ENCODE results near the gene DNHD1.

Gene DNHD1

DNA sequence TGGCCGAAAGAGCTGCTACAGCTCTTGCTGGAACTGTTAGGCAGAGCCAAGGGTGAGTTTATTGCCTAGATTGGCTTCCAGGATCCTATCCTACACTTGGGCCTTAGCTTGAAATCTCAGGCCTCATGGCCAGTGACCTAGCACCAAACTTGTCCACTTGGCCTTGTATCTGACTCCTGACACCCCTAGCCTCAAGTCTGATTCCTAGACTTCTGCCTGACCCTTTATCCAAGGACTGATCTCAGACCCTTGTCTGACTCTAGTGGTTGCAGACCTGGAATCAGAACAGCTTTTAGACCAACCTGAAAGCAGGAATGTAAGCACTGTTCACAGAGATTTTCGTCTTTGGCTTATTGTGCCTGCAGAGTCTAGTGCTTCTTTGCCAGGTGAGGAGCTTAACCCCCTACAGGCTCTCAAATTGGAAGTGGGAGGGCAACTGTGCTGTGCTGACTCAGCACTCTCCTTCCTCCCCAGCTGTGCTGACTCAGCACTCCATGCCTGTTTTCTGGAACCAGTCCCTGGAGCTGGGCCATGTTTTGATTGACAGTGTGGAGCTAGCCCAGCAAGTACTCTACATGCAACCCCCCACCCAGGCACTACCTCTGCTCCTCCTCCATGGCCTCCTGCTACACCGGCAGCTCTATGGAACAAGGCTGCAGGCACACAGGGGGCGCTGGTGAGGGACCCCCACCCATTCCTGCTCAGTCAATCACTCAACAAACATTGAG is 71.3 kb downstream of the DNHD1 start:
- peaks cover 20% of the 10 kb centered on the region for H3K36me3 Mint-ChIP-seq
- no peak overlapping the region for H3K27ac Mint-ChIP-seq
- no peak for ATAC-seq (ENCODE audit: low read depth)
- DNase-seq (ENCODE audit: low spot score in 2 of 2) = no peak
- peaks cover 2% of the 10 kb centered on the region for H3K4me1 Mint-ChIP-seq
- no peaks in the 10 kb centered on the region for H3K9me3 Mint-ChIP-seq
- no peak overlapping the region for H3K4me3 Mint-ChIP-seq
- H3K27me3 Mint-ChIP-seq = no peaks in the 10 kb centered on the region

DNA sequence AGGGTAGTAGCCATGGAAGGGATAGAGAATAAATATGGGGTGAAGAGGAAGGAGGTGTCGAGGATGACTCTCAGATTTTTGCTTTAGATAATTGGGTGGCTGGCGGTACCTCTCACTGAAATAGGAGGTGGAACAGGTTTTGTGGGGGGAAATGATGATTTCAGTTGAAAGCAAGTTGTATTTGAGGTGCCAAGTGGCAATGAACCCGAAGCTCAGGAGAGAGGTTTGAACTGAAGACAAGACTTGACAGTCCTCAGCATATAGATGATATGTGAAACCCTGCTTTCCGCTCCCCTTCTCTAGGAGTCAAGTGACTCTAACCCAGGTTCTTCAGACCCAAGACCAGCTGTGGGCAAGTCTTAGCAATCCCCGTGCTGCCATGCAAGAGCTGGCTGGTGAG is 72.6 kb downstream of the DNHD1 start:
- Mint-ChIP-seq H3K9me3 (no peaks in the 10 kb centered on the region), H3K36me3 (peaks cover 19% of the 10 kb centered on the region), H3K4me1 (peaks cover 2% of the 10 kb centered on the region), H3K27ac (no peak overlapping the region), H3K4me3 (no peak overlapping the region), H3K27me3 (no peaks in the 10 kb centered on the region)
- DNase-seq (ENCODE audit: low spot score in 2 of 2) = no peak
- no peak for ATAC-seq (ENCODE audit: low read depth)

DNA sequence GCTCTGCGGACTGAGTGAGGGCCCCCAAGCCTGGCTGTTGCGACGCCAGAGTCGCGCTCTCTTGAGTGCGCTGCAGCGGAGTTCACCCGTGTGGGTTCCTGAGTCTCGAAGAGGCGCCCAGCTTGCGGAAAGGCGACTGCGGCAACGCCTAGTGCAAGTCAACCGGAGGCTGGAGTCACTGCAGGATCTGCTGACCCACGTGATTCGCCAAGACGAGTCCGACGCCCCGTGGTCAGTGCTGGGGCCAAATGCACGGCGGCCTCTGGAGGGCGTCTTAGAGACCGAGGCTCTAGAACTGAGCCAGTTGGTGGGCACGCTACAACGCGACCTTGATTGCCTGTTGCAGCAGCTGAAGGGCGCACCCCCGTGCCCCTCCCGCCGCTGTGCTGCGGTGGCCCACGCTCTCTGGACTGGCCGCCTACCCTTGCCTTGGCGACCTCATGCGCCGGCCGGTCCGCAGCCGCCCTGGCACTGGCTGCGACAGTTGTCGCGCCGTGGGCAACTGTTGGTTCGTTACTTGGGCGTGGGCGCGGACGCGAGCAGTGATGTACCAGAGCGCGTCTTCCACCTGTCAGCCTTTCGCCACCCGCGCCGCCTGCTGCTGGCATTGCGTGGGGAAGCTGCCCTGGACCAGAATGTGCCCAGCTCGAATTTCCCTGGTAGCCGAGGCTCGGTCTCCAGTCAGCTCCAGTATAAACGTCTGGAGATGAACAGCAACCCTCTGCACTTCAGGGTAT is 73.8 kb downstream of the DNHD1 start:
- Mint-ChIP-seq H3K4me1 (no peaks in the 10 kb centered on the region), H3K4me3 (no peak overlapping the region), H3K9me3 (no peaks in the 10 kb centered on the region), H3K27me3 (no peaks in the 10 kb centered on the region), H3K36me3 (peaks cover 20% of the 10 kb centered on the region), H3K27ac (no peak overlapping the region)
- DNase-seq (ENCODE audit: low spot score in 2 of 2) = no peak
- no peak for ATAC-seq (ENCODE audit: low read depth)

DNA sequence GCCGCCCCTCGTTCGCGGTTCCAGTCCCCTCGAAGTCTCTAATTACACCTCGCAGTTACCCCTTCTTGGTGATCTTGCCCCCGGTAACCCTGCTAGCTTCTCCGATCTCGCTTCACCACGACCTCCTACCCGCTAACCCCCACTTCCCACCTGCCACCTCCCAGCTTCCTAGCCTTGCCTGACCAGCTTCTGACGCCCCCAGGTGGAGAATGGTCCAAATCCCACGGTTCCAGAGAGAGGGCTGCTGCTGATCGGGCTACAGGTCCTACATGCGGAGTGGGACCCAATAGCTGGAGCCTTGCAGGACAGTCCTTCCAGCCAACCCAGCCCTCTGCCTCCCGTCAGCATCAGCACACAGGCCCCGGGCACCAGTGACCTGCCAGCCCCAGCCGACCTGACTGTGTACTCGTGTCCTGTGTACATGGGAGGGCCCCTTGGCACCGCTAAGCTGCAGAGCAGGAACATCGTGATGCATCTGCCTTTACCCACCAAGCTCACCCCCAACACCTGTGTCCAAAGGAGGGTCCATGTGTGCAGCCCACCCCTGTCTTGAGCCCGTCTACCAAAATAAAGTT is 74.4 kb downstream of the DNHD1 start:
- H3K27ac Mint-ChIP-seq = no peak overlapping the region
- H3K4me1 Mint-ChIP-seq = no peaks in the 10 kb centered on the region

DNA sequence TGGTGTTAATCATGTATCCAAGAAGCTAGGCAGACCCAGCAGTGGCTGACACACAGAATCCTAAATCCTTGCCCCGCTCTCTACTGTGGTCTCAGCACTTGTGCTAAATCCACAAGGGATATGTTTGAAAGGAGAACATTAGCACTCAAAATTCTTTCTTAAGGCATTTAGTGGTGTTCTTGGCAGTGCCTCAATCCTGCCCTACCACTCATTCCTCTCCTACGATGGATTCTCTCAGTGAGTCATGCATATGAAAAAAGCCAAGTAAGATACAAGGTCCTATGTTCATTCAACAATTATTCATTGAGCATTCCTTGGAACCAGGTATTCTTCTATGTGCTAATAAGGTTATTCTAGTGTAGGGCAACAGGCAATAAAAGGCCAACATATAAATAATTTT is 75.1 kb downstream of the DNHD1 start:
- no peak for DNase-seq (ENCODE audit: low spot score in 2 of 2)
- no peak overlapping the region for H3K27ac Mint-ChIP-seq

More for the DNA sequence above, 74.4 kb downstream of the DNHD1 start:
- no peak for ATAC-seq (ENCODE audit: low read depth)
- Mint-ChIP-seq H3K4me3 (no peak overlapping the region), H3K36me3 (peaks cover 21% of the 10 kb centered on the region), H3K9me3 (no peaks in the 10 kb centered on the region), H3K27me3 (no peaks in the 10 kb centered on the region)
- DNase-seq (ENCODE audit: low spot score in 2 of 2) = no peak

DNA sequence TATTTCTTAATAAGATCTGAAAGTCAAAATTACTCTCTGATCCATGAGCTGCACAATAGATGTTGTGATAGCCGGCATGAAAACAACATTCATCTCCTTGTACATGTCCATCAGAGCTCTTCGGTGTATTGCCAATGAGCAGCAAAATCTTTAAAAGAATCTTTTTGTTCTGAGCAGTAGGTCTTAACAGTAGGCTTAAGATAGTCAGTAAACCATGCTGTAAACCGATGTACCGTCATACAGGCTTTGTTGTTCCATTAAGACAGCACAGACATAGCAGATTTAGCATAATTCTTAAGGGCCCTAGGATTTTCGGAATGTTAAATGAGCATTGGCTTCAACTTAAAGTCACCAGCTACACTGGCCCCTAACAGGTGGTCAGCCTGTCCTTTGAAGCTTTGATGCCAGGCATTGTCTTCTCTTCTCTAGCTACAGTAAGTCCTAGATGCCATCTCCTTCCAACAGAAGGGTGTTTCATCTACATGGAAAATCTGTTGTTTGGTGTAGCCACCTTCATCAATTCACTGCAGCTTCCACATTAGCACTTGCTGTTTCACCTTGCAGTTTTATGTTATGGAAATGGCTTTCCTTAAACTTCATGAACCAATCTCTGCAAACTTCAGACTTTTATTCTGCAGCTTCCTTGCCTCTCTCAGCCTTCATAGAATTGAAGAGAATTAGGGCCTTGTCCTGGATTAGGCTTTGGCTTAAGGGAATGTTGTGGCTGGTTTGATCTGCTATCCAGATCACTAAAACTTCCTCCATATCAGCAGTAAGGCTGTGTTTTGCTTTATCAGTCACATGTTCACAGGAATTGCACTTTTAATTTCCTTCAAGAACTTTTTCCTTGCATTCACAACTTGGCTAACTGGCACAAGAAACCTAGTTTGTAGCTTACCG is 78.0 kb downstream of the DNHD1 start:
- H3K4me1 Mint-ChIP-seq = peaks cover 2% of the 10 kb centered on the region
- no peak overlapping the region for H3K27ac Mint-ChIP-seq
- H3K9me3 Mint-ChIP-seq = no peaks in the 10 kb centered on the region
- ATAC-seq (ENCODE audit: low read depth) (no peak), DNase-seq (ENCODE audit: low spot score in 2 of 2) (no peak)
- peaks cover 19% of the 10 kb centered on the region for H3K36me3 Mint-ChIP-seq
- no peak overlapping the region for H3K4me3 Mint-ChIP-seq
- H3K27me3 Mint-ChIP-seq = no peaks in the 10 kb centered on the region

More for the DNA sequence above, 75.1 kb downstream of the DNHD1 start:
- Mint-ChIP-seq H3K4me3 (no peak overlapping the region), H3K9me3 (no peaks in the 10 kb centered on the region), H3K36me3 (peaks cover 22% of the 10 kb centered on the region), H3K4me1 (no peaks in the 10 kb centered on the region), H3K27me3 (no peaks in the 10 kb centered on the region)
- ATAC-seq (ENCODE audit: low read depth) = no peak

DNA sequence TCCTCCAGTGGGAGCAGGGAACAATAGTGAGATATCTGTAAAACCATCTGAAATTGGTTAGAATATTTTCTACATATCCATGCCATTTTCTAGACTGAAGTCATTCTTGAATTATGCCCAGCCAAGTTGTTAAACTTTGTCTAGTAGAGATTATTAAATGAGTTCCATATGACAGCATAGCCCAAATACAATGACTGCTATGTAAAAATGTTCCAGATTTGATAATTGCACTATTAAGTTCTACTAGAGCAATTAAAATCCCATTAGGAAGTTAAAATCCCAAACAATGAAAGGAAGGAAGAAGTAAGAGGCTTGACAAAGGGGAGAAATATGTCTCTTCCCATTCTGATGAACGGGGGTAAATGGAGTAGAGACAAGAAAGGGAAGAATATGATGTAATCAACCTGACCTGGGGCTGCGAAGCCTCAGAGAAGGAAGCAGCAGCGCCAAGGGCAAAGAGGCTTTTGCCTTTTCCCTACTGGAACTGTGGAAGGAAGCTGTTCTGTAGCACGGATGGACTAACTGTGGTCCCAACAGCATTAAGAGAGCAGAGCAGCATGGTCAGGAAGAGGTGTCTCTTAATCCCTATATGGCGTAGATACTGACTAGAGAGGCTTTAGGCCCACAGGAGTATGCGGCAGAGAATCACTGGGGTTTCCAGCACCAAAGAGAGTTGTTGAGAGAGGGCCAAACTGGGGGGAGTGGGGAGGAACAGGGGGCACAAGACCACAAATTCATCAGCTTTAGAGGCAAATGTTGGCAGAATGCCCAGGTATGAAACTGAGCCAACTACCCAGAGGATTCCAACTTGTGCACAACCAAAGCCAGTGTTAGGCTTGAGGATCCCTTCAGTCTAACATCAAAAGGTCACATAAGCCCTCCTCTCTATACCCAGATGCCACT is 79.6 kb downstream of the DNHD1 start:
- H3K27me3 Mint-ChIP-seq = no peaks in the 10 kb centered on the region
- DNase-seq (ENCODE audit: low spot score in 2 of 2) (no peak), ATAC-seq (ENCODE audit: low read depth) (no peak)
- H3K36me3 Mint-ChIP-seq = peaks cover 23% of the 10 kb centered on the region
- H3K27ac Mint-ChIP-seq = no peak overlapping the region
- no peaks in the 10 kb centered on the region for H3K9me3 Mint-ChIP-seq
- H3K4me3 Mint-ChIP-seq = no peak overlapping the region
- H3K4me1 Mint-ChIP-seq = peaks cover 2% of the 10 kb centered on the region

DNA sequence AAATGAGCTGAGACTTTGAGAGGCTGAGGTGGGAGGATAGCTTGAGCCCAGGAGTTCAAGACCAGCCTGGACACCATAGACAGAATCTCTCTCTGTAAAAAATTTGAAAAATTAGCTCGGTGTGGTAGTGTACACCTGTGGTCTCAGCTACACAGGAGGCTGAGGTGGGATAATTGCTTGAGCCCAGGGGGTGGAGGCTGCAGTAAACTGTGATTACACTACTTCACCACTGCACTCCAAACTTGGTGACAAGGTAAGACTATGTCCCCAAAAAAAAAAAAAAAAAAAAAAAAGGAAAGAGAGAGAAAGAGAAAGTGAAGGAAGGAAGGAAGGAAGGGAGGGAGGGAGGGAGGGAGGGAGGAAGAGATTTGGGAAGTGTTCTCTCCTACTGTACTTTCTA is 81.1 kb downstream of the DNHD1 start:
- no peak overlapping the region for H3K4me3 Mint-ChIP-seq
- no peak for DNase-seq (ENCODE audit: low spot score in 2 of 2)
- peaks cover 27% of the 10 kb centered on the region for H3K36me3 Mint-ChIP-seq
- peaks cover 2% of the 10 kb centered on the region for H3K4me1 Mint-ChIP-seq
- ATAC-seq (ENCODE audit: low read depth) = no peak
- no peaks in the 10 kb centered on the region for H3K27me3 Mint-ChIP-seq
- H3K27ac Mint-ChIP-seq = no peak overlapping the region
- H3K9me3 Mint-ChIP-seq = peaks cover 5% of the 10 kb centered on the region

DNA sequence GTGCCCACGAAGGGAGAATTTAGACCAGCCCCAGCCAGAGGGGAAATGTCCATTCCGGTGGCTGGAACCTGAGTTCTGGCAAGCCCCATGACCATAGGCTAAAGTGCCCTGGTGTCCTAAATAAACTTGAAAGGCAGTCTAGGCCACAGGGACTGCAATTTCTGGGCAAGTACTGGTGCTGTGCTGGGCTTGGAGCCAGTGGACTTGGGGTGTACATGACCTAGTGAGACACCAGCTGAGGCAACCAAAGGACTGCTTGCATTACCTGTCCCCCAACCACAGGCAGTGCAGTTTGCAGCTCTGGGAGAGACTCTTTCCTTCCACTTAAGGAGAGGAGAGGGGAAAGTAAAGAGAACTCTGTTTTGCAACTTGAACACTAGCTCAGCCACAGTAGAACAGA is 82.6 kb downstream of the DNHD1 start:
- DNase-seq (ENCODE audit: low spot score in 2 of 2) (no peak), ATAC-seq (ENCODE audit: low read depth) (no peak)
- Mint-ChIP-seq H3K9me3 (peaks cover 11% of the 10 kb centered on the region), H3K27me3 (no peaks in the 10 kb centered on the region), H3K4me3 (no peak overlapping the region), H3K4me1 (peaks cover 2% of the 10 kb centered on the region), H3K27ac (no peak overlapping the region), H3K36me3 (peaks cover 38% of the 10 kb centered on the region)

DNA sequence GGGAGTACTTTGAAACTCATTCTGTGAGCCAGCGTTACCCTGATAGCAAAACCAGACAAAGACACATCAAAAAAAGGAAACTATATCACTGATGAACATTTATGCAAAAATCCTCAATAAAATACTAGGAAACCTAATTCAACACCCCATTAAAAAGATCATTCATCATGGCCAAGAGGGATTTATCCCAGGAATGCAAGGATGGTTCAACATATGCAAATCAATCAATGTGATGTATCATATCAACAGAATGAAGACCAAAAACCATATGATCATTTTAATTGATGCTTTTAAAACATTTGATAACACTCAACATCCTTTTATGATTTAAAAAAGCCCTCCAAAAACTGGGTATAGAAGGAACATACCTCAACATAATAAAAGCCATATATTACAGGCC is 86.5 kb downstream of the DNHD1 start:
- H3K27ac Mint-ChIP-seq = no peak overlapping the region
- DNase-seq (ENCODE audit: low spot score in 2 of 2) = no peak
- peaks cover 41% of the 10 kb centered on the region for H3K36me3 Mint-ChIP-seq
- H3K9me3 Mint-ChIP-seq = peaks cover 12% of the 10 kb centered on the region
- no peak overlapping the region for H3K4me3 Mint-ChIP-seq
- H3K27me3 Mint-ChIP-seq = no peaks in the 10 kb centered on the region
- no peaks in the 10 kb centered on the region for H3K4me1 Mint-ChIP-seq
- ATAC-seq (ENCODE audit: low read depth) = no peak

DNA sequence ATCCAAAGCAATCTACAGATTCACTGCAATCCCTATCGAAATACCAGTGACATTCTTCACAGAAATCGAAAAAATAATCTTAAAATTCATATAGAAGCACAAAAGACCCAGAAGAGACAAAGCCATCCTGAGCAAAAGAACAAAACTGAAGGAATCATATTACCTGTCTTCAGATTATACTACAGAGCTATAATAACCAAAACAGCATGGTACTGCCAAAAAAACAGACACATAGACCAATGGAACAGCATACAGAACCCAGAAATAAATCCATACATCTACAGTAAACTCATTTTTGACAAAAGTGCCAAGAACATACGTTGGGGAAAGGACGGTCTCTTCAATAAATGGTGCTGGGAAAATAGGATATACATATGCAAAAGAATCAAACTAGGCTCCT is 87.4 kb downstream of the DNHD1 start:
- H3K4me1 Mint-ChIP-seq = no peaks in the 10 kb centered on the region
- H3K4me3 Mint-ChIP-seq = no peak overlapping the region
- H3K9me3 Mint-ChIP-seq = peaks cover 12% of the 10 kb centered on the region
- no peaks in the 10 kb centered on the region for H3K27me3 Mint-ChIP-seq
- no peak overlapping the region for H3K27ac Mint-ChIP-seq
- DNase-seq (ENCODE audit: low spot score in 2 of 2) = no peak
- peaks cover 41% of the 10 kb centered on the region for H3K36me3 Mint-ChIP-seq
- ATAC-seq (ENCODE audit: low read depth) = no peak

DNA sequence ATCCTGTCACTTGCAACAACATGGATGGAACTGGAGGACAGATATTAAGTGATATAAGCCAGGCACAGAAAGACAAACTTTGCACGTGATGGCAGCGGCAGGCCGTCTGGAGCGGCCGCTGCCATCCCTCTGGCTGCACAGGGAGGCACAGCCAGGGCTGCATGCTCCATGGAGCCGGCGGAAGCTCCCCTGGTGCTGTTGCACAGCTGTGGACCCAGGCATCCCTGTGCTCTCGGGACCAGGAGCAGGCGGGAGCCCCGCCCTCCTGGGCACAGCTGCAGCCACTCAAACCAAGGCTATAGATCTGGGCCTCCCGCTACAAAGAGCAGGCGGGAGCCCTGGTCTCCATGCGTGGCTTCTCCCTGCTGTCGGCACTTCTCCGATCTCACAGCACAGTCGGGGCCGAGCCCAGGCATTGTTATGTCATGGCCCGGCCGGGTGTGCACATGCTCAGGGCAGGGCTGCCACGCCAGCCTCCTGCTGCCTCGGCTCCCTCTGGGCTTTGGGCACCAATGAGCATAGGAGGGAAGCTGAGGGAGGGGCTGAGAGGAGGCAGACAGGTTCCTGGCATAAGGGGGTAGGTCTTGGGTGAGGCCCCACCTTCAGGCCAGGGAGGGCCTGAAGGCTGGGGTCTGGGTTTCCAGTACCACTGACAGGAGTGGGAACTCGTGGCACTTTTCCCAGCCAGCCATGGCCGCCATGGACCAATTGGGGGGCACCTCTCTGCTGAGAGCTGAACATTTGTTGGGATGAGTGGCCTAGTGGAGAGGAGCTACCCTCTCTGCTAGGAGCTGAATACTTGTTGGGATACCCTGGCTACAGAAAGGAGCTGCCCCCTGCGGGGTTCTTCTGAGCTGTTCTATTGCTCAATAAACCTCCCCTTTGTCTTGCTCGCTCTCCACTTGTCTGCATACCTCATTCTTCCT is 89.6 kb downstream of the DNHD1 start:
- Mint-ChIP-seq H3K27ac (no peak overlapping the region), H3K27me3 (no peaks in the 10 kb centered on the region), H3K4me1 (no peaks in the 10 kb centered on the region), H3K9me3 (peaks cover 12% of the 10 kb centered on the region), H3K36me3 (peaks cover 32% of the 10 kb centered on the region), H3K4me3 (no peak overlapping the region)
- DNase-seq (ENCODE audit: low spot score in 2 of 2) (no peak), ATAC-seq (ENCODE audit: low read depth) (no peak)

Measured in memory B cell (primary cell).